GM21423 (cell line): Measurements from ENCODE around the gene ZNF808.
"Not testable (repeated sequence)": the region's sequence is repeated elsewhere in the genome, so short reads cannot be mapped to it uniquely, and the experiment has no call there.

Experiments
- ATAC-seq: cut with Tn5 transposase; IDR thresholded peaks from one replicate; pipeline ENCODE4 v1.9.1; 2021; ENCODE audit warnings: mild to moderate bottlenecking, moderate library complexity; ENCODE audit not compliant: unreplicated experiment

The ZNF808 gene

DNA sequence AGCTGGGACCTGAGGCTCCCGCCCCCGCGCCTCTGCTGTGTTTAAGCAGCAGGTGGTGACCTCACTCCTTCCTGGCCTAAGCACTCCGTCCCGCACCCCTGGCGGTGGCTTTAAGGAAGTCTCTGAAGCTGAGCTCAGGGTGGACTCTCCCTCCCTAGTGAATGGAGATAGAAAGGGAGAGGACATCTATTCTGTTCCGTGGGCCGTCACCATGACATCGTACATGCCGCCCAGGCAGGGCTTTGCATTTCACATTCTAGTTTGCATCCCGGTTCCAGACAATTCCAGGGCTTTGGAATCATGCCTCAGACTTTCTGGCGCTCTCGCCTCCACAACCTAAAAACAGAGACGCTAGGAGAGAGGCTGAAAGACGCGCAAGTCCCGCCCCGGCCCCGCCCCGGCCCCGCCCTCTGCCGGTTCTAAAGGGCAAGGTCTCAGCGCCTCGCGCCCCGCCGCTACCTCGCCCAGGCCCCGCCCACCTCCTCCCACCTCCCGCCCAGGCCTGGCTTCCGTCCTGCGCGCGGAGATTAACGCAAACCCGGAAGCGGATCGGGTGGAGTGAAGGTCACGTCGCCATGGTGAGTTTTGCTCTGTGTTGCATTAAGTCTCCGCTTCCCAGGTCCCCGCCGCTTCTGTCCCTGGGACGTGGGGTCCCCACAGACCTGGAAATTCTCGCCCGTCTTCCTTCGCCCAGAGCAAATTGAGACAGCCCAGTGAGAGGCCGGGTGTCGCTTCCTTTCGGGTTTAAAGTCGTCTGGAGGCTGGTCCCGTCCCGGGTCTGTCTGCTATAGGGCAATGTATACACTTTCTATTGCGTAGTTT is at the start of gene ZNF808:
ZNF808 (plus strand) TSS at position 535 of the 822 bp plus-strand sequence. CDS start 15,617 bp downstream, outside the sequence.
- ATAC-seq, result peak; percentile 86

DNA sequence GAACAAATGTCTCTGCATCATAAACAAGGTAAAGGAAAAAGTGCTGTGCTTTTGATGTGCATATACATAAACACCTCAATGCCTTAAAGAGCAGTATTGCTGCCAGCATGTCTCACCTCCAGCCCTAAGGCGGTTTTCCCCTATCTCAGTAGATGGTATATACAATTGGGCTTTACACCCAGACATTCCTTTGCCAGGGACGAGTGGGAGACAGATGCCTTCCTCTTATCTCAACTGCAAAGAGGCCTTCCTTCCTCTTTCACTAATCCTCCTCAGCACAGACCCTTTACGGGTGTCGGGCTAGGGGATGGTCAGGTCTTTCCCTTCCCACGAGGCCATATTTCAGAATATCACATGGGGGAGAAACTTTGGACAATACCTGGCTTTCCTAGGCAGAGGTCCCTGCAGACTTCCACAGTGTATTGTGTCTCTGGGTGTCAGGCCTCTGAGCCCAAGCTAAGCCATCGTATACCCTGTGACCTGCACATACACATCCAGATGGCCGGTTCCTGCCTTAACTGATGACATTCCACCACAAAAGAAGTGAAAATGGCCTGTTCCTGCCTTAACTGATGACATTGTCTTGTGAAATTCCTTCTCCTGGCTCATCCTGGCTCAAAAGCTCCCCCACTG is 43.2 kb upstream of the ZNF808 start:
- not testable (repeated sequence) for ATAC-seq

DNA sequence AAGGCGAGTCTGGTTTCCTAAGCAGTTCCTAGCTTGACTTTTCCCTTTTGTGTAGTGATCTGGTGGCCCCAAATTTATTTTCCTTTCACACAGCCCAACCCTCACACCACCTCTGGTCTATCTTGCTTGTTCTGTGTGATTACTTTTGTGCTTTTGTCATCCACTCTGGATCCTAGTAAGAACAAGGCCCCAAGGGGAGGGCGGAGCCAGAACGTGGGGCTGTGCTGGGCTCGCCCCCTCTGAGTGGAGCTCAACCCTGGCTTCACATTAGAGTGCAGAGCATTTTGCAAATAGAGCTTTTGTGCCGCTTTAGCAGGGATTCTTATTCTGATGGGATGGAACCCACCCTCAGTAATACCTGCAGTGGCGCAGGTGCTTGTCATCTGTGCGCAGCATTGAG is 42.4 kb upstream of the ZNF808 start:
- ATAC-seq, result not testable (repeated sequence)

DNA sequence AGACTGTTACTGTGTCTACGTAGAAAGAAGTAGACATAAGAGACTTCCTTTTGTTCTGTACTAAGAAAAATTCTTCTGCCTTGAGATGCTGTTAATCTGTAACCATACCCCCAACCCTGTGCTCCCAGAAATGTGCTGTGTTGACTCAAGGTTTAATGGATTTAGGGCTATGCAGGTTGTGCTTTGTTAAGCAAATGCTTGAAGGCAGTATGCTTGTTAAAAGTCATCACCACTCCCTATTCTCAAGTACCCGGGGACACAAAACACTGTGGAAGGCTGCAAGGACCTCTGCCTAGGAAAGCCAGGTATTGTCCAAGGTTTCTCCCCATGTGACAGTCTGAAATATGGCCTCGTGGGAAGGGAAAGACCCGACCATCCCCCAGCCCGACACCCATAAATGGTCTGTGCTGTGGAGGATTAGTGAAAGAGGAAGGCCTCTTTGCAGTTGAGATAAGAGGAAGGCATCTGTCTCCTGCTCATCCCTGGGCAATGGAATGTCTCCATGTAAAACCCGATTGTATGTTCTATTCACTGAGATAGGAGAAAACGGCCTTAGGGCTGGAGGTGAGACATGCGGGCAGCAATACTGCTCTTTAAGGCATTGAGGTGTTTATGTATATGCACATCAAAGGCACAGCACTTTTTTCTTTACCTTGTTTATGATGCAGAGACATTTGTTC is 41.8 kb upstream of the ZNF808 start:
- ATAC-seq, result not testable (repeated sequence)

DNA sequence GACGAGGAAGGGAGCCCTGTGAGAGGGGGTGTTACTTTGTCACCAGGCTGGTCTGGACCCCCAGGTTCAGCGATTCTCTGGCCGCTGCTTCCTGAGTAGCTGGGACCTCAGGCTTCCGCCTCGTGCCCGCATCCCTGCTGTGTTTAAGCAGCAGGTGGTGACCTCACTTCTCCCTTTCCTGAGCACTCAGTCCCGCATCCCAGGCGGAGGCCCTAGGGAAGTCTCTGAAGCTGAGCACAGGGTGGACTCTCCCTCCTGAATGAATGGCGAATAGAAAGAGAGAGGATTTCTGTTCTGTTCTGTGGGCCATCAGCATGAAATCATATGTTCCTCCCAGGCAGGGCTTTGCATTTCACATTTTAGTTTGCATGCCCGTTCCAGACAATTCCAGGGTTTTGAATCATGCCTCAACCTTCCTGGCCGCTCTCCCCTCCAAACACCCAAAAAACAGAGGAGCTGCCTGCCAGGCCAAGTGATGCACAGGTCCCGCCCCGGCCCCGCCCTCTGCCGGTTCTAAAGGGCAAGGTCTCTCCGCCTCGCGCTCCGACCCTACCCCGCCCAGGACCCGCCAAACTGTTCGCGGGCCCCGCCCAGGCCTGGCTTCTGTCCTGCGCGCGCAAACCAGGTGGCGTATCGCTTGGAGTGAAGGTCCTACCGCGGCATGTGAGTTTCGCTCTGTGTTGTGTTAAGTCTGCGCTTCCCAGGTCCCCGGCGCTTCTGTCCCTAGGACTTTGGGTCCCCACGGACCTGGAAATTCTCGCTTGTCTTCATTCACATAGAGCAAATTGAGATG is 35.1 kb upstream of the ZNF808 start:
- no peak for ATAC-seq

DNA sequence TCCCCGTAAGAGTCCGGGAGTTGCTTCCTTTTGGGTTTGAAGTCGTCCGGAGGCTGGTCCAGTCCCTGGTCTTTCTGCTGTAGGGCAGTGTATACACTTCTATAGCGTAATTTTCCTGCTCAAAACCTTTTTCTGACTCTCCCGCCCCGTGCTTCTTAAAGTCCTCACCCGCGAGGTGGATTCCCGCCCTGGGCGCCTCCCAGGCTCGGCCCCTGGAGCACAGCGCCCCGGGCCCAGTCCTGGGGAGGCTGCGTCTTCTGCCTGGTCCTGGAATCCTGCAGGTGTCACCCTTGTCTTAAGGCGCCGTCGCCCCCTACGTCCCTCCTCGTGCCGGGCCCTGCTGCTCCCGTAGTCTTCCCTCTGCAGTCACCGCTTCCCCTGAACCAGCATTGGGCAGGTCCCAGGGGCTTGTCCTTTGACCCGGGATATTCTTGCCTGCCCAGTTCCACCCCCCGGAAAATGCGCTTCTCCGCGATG is 34.4 kb upstream of the ZNF808 start:
- ATAC-seq, result no peak

DNA sequence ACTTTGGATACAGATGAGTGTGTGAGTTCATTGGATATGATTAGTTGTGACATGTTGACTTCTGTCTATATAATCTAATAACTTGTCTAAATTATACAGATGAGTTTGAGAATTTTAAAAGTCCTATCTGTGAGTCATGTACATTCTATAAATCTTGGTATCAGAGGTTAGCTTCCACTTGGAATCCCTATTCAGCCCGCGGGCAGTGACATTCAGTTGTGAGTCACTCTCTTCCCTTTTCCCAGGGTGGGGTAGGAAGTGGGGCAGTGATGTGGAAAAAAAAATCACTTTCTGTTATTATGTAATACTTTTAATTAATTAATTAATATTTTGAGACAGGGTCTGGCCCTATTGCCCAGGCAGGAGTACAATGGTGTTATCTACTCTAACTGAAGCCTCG is 33.0 kb upstream of the ZNF808 start:
- ATAC-seq, result no peak

DNA sequence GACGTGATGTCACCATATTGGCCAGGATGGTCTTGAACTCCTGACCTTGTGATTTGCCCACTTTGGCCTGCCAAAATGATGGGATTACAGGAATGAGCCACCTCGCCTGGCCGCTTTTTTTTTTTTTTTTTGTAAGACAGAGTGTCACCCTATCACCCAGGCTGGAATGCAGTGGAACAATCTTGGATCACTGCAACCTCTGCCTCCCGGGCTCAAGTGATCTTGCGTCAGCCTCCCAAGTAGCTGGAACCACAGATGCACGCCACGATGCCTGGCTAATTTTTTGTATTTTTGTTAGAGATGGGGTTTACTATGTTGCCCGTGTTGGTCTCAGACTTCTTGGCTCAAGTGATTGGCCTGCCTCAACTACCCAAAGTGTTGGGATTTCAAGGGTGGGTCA is 28.9 kb upstream of the ZNF808 start:
- no peak for ATAC-seq

DNA sequence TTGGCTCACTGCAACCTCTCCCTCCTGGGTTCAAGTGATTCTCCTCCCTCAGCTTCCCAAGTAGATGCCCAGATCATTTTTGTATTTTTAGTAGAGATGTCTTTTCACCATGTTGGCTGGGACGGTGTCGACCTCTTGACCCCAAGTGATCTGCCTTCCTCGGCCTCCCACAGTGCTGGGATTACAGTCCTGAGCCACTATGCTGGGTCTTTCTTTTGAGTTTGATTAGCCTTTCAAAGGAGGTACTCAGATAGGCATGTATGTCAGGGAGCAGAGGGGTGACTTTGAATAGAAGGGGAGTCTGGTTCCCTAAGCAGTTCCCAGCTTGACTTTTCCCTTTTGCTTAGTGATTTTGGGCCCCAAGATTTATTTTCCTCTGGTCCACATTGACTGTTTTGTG is 27.0 kb upstream of the ZNF808 start:
- not testable (repeated sequence) for ATAC-seq

DNA sequence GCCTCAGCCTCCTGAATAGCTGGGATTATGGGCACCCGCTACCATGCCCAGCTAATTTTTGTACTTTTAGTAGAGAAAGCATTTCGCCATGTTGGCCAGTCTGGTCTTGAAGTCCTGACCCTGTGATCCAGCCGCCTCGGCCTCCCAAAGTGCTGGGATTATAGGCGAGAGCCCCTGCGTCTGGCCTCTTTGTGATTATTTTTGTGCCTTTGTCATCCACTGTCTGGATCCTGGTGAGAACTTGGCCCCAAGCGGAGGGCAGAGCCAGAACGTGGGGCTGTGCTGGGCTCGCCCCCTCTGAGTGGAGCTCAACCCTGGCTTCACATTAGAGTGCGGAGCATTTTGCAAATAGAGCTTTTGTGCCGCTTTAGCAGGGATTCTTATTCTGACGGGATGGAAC is 26.5 kb upstream of the ZNF808 start:
- not testable (repeated sequence) for ATAC-seq

DNA sequence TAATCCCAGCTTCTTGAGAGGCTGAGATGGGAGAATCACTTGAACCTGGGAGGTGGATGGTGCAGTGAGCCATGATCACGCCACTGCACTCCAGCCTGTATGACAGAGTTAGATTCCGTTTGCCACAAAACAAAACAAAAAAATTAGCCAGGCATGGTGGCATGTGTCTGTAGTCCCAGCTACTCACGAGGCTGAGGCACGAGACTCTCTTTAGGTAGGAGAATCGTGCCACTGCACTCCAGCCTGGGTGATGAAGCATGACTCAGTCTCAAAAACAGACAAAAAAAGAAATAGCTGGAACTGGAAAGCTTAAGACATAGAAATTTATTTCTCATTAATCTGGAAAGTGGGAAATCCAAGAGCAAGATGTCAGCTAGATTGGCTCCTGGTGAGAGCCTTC is 20.2 kb upstream of the ZNF808 start:
- no peak for ATAC-seq

DNA sequence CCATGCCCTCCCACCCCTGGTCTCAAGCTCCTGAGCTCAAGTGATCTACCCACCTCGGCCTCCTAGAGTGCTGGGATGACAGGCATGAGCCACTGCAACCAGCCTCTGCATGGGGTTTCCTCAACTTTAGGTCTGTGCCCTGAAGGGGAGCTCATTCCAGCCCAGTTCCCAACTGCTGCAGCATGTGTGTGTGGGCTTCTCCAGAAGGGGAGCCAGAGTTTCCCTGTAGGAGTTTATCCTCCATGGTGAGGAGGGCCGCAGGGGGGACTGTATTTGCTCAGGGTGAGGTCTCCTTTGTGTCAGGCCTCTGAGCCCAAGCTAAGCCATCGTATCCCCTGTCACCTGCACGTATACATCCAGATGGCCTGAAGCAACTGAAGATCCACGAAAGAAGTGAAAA is 11.3 kb upstream of the ZNF808 start:
- ATAC-seq, result no peak

DNA sequence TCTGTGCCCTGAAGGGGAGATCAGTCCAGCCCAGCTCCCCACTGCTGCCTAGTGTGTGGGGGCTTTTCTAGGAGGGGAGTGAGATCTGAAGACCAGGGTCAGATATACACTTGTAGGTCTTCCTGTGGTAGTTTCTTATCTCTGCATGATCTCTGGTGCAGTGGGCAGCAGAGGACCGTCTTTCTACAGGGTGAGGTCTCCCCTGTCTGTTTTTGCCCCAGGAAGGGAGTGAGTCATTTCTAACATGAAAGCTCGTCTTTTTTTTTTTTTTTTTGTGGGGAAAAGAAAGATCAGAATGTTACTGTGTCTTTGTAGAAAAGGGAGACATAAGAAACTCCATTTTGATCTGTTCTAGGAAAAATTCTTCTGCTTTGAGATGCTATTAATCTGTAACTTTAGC is 8.8 kb upstream of the ZNF808 start:
- no peak for ATAC-seq

DNA sequence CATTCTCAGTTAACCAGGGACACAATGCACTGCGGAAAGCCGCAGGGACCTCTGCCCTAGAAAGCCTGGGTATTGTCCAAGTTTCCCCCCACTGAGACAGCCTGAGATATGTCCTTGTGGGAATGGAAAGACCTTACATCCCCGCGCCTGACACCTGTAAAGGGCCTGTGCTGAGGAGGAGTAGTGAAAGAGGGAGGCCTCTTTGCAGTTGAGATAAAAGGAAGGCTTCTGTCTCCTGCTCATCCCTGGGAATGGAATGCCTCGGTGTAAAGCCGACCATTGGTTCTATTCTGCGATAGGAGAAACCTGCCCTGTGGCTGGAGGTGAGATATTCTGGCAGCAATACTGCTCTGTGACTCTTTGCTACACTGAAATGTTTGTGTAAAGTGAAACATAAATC is 8.3 kb upstream of the ZNF808 start:
- ATAC-seq, result not testable (repeated sequence)

DNA sequence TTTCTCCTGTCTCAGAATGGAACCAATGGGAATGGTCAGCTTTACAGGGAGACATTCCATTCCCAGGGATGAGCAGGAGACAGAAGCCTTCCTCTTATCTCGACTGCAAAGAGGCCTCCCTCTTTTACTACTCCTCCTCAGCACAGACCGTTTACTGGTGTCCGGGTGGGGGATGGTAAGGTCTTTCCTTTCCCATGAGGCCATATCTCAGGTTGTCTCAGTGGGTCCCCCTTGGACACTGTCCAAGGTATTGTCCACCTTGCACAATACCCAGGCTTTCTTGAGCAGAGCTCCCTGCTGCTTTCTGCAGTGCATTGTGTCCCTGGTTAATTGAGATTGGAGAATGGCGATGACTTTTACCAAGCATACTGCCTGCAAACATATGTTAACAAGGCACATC is 7.5 kb upstream of the ZNF808 start:
- no peak for ATAC-seq

DNA sequence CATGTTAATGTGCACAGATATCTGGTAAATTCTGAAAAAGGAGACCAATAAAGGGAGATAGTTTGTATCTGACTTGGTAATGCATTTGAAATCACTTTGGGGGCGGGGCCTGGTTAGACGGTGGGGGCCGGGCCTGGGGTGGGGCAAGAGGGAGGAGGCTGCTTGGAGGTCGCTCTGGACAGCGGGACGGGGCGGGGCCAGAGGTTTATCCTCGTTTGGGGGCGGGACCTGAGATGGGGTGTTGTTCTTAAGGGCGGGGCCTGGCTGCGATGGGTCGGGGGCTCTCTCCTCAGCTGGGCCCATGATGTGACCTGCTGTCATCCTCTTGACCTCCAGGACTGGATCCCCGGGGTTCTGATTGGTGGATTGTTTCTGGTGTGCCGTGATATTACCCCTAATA is 4.9 kb upstream of the ZNF808 start:
- no peak for ATAC-seq

DNA sequence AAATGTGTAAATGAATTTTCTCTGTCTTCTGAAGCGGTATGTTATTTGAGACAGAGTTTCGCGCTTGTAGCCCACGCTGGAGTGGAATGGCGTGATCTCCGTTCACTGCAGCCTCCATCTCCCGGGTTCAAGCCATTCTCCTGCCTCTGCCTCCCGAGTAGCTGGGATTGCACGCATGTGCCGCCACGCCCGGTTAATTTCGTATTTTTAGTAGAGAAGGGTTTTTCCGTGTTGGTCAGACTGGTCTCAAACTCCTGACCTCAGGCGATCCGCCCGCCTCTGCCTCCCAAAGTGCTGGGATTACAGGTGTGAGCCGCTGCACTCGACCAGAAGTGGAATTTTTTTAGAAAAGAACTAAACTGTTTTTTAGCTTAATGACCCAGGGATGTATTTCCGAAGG is 3.4 kb upstream of the ZNF808 start:
- ATAC-seq, result no peak

DNA sequence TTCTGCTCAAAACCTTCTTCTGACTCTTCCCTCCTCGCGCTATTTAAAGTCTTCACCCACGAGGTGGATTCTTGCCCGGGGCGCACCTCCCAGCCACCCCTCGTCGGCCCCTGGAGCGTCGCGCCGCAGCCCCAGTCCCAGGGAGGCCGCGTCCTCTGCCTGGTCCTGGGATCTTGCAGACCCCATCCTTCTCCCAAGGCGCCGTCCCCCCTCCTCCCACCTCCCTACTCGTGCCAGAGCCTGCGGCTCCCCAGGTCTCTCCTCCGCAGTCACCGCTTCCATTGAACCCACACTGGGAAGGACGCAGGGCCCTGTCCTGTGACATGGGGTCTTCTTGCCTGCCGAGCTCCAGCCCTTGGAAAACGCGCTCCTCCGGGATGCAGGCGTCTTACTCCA is 486 bp downstream of the ZNF808 start:
- ATAC-seq, result peak; percentile 11

DNA sequence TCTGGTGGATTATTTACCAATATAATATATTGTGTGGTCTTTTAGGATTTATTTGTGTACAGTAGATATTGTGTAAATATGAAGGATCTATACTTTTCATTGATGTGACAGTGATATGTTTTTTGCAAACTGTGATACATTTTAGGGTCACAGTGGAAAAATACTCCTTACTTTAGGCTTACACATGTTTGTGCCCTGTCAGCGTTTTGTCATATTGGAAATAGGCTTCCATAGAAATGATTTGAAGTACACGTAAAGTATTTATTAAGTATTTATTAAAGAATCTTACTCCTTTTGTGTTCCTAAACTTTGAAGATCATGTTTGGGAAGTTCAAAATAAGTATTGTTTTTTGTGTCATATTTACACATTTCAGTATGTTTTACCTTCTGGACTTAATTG is 5.0 kb downstream of the ZNF808 start:
- ATAC-seq, result no peak

DNA sequence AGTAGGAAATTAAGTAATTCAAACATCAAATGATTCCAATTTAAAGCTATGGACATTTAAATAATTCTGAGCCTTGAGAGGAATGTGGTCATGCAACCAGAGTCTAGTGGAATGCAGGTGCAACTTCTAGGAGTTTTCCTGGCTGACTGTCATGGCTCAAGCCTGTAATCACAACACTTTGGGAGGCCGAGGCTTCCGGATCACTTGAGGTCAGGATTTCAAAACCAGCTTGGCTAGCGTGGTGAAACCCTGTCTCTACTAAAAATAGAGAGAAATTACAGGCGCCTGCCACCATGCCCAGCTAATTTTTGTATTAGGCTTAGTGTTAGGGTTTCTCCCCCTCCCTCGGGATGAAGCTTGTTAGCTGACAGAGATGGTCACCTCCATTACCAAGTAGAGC is 6.4 kb downstream of the ZNF808 start:
- no peak for ATAC-seq

DNA sequence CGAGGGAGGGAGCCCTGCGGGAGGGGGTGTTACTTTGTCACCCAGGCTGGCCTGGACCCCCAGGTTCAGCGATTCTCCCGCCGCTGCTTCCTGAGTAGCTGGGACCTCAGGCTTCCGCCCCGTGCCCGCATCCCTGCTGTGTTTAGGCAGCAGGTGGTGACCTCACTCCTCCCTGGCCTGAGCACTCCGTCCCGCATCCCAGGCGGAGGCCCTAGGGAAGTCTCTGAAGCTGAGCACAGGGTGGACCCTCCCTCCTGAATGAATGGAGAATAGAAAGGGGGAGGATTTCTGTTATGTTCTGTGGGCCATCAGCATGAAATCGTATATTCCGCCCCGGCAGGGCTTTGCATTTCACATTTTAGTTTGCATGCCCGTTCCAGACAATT is 7.9 kb downstream of the ZNF808 start:
- ATAC-seq, result peak; percentile 6
